HEK293 (cell line): ENCODE data around the gene ARHGAP1.

ENCODE experiments used
- CTCF ChIA-PET: fragments of 350-600 bp; formaldehyde crosslinking; extraction: SDS; loops from one replicate; lab custom pipeline; 2021; ENCODE audit warnings: antibody characterized with exemption; lab: Yijun Ruan, JAX
- POLR2A ChIA-PET: fragments of 300-600 bp; formaldehyde crosslinking; extraction: SDS; loops from one replicate; lab custom pipeline; 2020; ENCODE audit warnings: antibody characterized with exemption, inconsistent platforms; lab: Yijun Ruan, JAX
- H3K27ac ChIP-seq: fragments of 200-500 bp; sonication (Bioruptor generic); 2 replicates; pipeline ENCODE4 v1.5.1; 2014; ENCODE audit warnings: low read depth, low read length, control low read depth, inconsistent platforms; ENCODE audit errors: extremely low read depth
- H3K36me3 ChIP-seq, 2 experiments: fragments of 200-500 bp in 1 of 2; sonication (Bioruptor generic) in 1 of 2; 1 replicate in 1 of 2; 2 replicates in 1 of 2; pipeline ENCODE4 v1.5.1; 2014 to 2017; ENCODE audit warnings: inconsistent platforms in 2 of 2, low read length in 2 of 2; ENCODE audit not compliant: control insufficient read depth in 2 of 2, insufficient read depth in 1 of 2
- H3K4me1 ChIP-seq: fragments of 200-500 bp; sonication (Bioruptor generic); 2 replicates; pipeline ENCODE4 v1.5.1; 2014; ENCODE audit warnings: mild to moderate bottlenecking, low read length, inconsistent platforms; ENCODE audit not compliant: control insufficient read depth, insufficient read depth
- H3K4me3 ChIP-seq: 2 replicates; pipeline ENCODE4 v1.5.1; 2011; ENCODE audit warnings: low read depth, mild to moderate bottlenecking, control low read depth, low read length, moderate library complexity
- H3K9me3 ChIP-seq: fragments of 200-500 bp; sonication (Bioruptor generic); 2 replicates; pipeline ENCODE4 v1.5.1; 2014; ENCODE audit warnings: low read depth, low read length, inconsistent platforms; ENCODE audit not compliant: control insufficient read depth, insufficient read depth
- BCL11B ChIP-seq: fragments of 450-650 bp; formaldehyde crosslinking; IDR thresholded peaks from 2 replicates; pipeline ENCODE4 v1.5.1; 2016; ENCODE audit warnings: low read depth, missing biosample characterization, missing genetic modification characterization
- KLF16 ChIP-seq: fragments of 450-650 bp; formaldehyde crosslinking; IDR thresholded peaks from 2 replicates; pipeline ENCODE4 v1.5.1; 2017; ENCODE audit warnings: missing biosample characterization, missing genetic modification characterization
- KLF7 ChIP-seq: fragments of 450-650 bp; formaldehyde crosslinking; IDR thresholded peaks from 2 replicates; pipeline ENCODE4 v1.5.1; 2016; ENCODE audit warnings: missing biosample characterization, missing genetic modification characterization, borderline replicate concordance
- OSR2 ChIP-seq: fragments of 450-650 bp; formaldehyde crosslinking; IDR thresholded peaks from 2 replicates; pipeline ENCODE4 v1.5.1; 2016; ENCODE audit warnings: missing biosample characterization, missing genetic modification characterization
- SALL2 ChIP-seq: fragments of 450-650 bp; formaldehyde crosslinking; IDR thresholded peaks from 2 replicates; pipeline ENCODE4 v1.5.0; 2017; ENCODE audit warnings: missing biosample characterization, mild to moderate bottlenecking, missing genetic modification characterization, borderline replicate concordance
- SCRT2 ChIP-seq: fragments of 450-650 bp; formaldehyde crosslinking; IDR thresholded peaks from 2 replicates; pipeline ENCODE4 v1.5.1; 2016; ENCODE audit warnings: missing biosample characterization, missing genetic modification characterization
- SP3 ChIP-seq: fragments of 450-650 bp; formaldehyde crosslinking; IDR thresholded peaks from 2 replicates; pipeline ENCODE4 v1.5.1; 2016; ENCODE audit warnings: missing biosample characterization, missing genetic modification characterization
- ZBTB1 ChIP-seq: fragments of 450-650 bp; formaldehyde crosslinking; IDR thresholded peaks from 2 replicates; pipeline ENCODE4 v1.5.1; 2016; ENCODE audit warnings: missing biosample characterization, missing genetic modification characterization
- ZBTB48 ChIP-seq: fragments of 450-650 bp; formaldehyde crosslinking; IDR thresholded peaks from 2 replicates; pipeline ENCODE4 v1.5.1; 2016; ENCODE audit warnings: missing biosample characterization, missing genetic modification characterization
- ZNF121 ChIP-seq: fragments of 450-650 bp; formaldehyde crosslinking; IDR thresholded peaks from 2 replicates; pipeline ENCODE4 v1.5.1; 2016; ENCODE audit warnings: missing biosample characterization, missing genetic modification characterization
- ZNF155 ChIP-seq: fragments of 450-650 bp; formaldehyde crosslinking; IDR thresholded peaks from 2 replicates; pipeline ENCODE4 v1.5.1; 2016; ENCODE audit warnings: missing biosample characterization, missing genetic modification characterization
- ZNF426 ChIP-seq: fragments of 450-650 bp; formaldehyde crosslinking; IDR thresholded peaks from 2 replicates; pipeline ENCODE4 v1.5.1; 2017; ENCODE audit warnings: missing biosample characterization, missing genetic modification characterization, mild to moderate bottlenecking, inconsistent platforms, moderate library complexity
- ZNF433 ChIP-seq: fragments of 450-650 bp; formaldehyde crosslinking; IDR thresholded peaks from 2 replicates; pipeline ENCODE4 v1.5.1; 2016; ENCODE audit warnings: missing biosample characterization, missing genetic modification characterization, low read depth
- ZNF501 ChIP-seq: fragments of 450-650 bp; formaldehyde crosslinking; IDR thresholded peaks from 2 replicates; pipeline ENCODE4 v1.5.1; 2016; ENCODE audit warnings: missing biosample characterization, missing genetic modification characterization
- ZNF514 ChIP-seq: fragments of 450-650 bp; formaldehyde crosslinking; IDR thresholded peaks from 2 replicates; pipeline ENCODE4 v1.5.1; 2016; ENCODE audit warnings: missing biosample characterization, missing genetic modification characterization
- ZNF530 ChIP-seq: fragments of 450-650 bp; formaldehyde crosslinking; IDR thresholded peaks from 2 replicates; pipeline ENCODE4 v1.5.1; 2016; ENCODE audit warnings: low read depth, missing biosample characterization, missing genetic modification characterization
- ZNF776 ChIP-seq: fragments of 450-650 bp; formaldehyde crosslinking; IDR thresholded peaks from 2 replicates; pipeline ENCODE4 v1.5.0; 2017; ENCODE audit warnings: missing biosample characterization, missing genetic modification characterization, borderline replicate concordance
- ZNF777 ChIP-seq: fragments of 450-650 bp; formaldehyde crosslinking; IDR thresholded peaks from 2 replicates; pipeline ENCODE4 v1.5.1; 2017; ENCODE audit warnings: missing biosample characterization, missing genetic modification characterization, borderline replicate concordance
- ZSCAN30 ChIP-seq: fragments of 450-650 bp; IDR thresholded peaks from 2 replicates; pipeline ENCODE4 v1.5.1; 2018; ENCODE audit warnings: missing biosample characterization, mild to moderate bottlenecking, missing genetic modification characterization, moderate library complexity
- TF ChIP-seq, protein P1 (sequence below): fragments of 450-650 bp; formaldehyde crosslinking; IDR thresholded peaks from 2 replicates; pipeline ENCODE4 v1.5.1; 2016; ENCODE audit warnings: missing biosample characterization, missing genetic modification characterization
- TF ChIP-seq, protein P2 (sequence below): fragments of 450-650 bp; formaldehyde crosslinking; IDR thresholded peaks from 2 replicates; pipeline ENCODE4 v1.5.1; 2017; ENCODE audit warnings: missing biosample characterization, missing genetic modification characterization
- TF ChIP-seq, protein P3 (sequence below): fragments of 450-650 bp; formaldehyde crosslinking; optimal IDR thresholded peaks from 2 replicates; pipeline ENCODE3; 2016; ENCODE audit warnings: missing biosample characterization, mild to moderate bottlenecking, missing genetic modification characterization
- TF ChIP-seq, protein P4 (sequence below): fragments of 450-650 bp; formaldehyde crosslinking; IDR thresholded peaks from 2 replicates; pipeline ENCODE4 v1.5.1; 2016; ENCODE audit warnings: missing biosample characterization, missing genetic modification characterization
- TF ChIP-seq, protein P5 (sequence below): fragments of 450-650 bp; formaldehyde crosslinking; IDR thresholded peaks from 2 replicates; pipeline ENCODE4 v1.5.1; 2016; ENCODE audit warnings: missing biosample characterization, missing genetic modification characterization

Gene ARHGAP1

DNA sequence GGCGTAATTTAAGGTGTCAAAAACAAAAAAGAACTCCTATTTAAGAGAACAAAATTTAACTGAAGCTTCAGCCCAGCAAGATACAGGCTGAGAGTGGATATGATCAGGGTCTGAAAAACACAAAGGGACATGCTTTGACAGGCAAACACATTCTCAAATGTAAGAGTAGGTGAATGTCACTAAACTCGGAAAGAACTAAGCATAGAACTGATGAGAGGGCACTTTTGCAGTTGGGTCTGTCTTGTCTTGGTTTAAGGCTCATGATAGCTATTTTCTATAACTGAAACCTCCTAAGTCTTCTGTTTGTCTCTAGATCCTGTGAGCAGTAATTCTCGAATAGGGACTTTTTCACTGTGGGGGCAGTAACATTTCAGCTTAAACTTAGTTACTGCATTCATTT lies 45.6 kb upstream of the ARHGAP1 start:
- H3K4me1 ChIP-seq, result no peaks in the 10 kb centered on the region
- H3K4me3 ChIP-seq, result no peak overlapping the region
- ChIA-PET POLR2A (no interaction called here), CTCF (no interaction called here)
- H3K9me3 ChIP-seq, result no peaks in the 10 kb centered on the region
- no peak overlapping the region for H3K27ac ChIP-seq
- TF ChIP-seq ZNF121 (no peak), SALL2 (tag by site-specific recombination) (no peak), ZNF501 (tag by site-specific recombination) (no peak), ZNF530 (no peak), SP3 (tag by site-specific recombination) (no peak), ZNF426 (tag by site-specific recombination) (no peak), ZSCAN30 (tag by site-specific recombination) (no peak), ZBTB48 (tag by site-specific recombination) (no peak), KLF7 (tag by site-specific recombination) (no peak), ZNF777 (tag by site-specific recombination) (no peak), ZNF433 (tag by site-specific recombination) (no peak), BCL11B (tag by site-specific recombination) (no peak), ZBTB1 (tag by site-specific recombination) (no peak), KLF16 (tag by site-specific recombination) (no peak), ZNF776 (tag by site-specific recombination) (no peak), SCRT2 (tag by site-specific recombination) (no peak)
- TF ChIP-seq, protein P1, sequence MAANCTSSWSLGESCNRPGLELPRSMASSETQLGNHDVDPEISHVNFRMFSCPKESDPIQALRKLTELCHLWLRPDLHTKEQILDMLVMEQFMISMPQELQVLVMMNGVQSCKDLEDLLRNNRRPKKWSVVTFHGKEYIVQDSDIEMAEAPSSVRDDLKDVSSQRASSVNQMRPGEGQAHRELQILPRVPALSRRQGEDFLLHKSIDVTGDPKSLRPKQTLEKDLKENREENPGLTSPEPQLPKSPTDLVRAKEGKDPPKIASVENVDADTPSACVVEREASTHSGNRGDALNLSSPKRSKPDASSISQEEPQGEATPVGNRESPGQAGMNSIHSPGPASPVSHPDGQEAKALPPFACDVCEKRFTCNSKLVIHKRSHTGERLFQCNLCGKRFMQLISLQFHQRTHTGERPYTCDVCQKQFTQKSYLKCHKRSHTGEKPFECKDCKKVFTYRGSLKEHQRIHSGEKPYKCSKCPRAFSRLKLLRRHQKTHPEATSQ, result no peak
- TF ChIP-seq, protein P2, sequence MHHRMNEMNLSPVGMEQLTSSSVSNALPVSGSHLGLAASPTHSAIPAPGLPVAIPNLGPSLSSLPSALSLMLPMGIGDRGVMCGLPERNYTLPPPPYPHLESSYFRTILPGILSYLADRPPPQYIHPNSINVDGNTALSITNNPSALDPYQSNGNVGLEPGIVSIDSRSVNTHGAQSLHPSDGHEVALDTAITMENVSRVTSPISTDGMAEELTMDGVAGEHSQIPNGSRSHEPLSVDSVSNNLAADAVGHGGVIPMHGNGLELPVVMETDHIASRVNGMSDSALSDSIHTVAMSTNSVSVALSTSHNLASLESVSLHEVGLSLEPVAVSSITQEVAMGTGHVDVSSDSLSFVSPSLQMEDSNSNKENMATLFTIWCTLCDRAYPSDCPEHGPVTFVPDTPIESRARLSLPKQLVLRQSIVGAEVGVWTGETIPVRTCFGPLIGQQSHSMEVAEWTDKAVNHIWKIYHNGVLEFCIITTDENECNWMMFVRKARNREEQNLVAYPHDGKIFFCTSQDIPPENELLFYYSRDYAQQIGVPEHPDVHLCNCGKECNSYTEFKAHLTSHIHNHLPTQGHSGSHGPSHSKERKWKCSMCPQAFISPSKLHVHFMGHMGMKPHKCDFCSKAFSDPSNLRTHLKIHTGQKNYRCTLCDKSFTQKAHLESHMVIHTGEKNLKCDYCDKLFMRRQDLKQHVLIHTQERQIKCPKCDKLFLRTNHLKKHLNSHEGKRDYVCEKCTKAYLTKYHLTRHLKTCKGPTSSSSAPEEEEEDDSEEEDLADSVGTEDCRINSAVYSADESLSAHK (tag by site-specific recombination), result no peak
- TF ChIP-seq, protein P3, sequence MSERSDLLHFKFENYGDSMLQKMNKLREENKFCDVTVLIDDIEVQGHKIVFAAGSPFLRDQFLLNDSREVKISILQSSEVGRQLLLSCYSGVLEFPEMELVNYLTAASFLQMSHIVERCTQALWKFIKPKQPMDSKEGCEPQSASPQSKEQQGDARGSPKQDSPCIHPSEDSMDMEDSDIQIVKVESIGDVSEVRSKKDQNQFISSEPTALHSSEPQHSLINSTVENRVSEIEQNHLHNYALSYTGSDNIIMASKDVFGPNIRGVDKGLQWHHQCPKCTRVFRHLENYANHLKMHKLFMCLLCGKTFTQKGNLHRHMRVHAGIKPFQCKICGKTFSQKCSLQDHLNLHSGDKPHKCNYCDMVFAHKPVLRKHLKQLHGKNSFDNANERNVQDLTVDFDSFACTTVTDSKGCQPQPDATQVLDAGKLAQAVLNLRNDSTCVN (tag by site-specific recombination), result no peak
- TF ChIP-seq, protein P4, sequence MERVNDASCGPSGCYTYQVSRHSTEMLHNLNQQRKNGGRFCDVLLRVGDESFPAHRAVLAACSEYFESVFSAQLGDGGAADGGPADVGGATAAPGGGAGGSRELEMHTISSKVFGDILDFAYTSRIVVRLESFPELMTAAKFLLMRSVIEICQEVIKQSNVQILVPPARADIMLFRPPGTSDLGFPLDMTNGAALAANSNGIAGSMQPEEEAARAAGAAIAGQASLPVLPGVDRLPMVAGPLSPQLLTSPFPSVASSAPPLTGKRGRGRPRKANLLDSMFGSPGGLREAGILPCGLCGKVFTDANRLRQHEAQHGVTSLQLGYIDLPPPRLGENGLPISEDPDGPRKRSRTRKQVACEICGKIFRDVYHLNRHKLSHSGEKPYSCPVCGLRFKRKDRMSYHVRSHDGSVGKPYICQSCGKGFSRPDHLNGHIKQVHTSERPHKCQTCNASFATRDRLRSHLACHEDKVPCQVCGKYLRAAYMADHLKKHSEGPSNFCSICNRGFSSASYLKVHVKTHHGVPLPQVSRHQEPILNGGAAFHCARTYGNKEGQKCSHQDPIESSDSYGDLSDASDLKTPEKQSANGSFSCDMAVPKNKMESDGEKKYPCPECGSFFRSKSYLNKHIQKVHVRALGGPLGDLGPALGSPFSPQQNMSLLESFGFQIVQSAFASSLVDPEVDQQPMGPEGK (tag by site-specific recombination), result no peak
- TF ChIP-seq, all 188 proteins: peak for 0
- peaks cover 14 to 93% of the 10 kb centered on the region in 2 experiments; a peak in 2 of 3 replicates for H3K36me3 ChIP-seq

DNA sequence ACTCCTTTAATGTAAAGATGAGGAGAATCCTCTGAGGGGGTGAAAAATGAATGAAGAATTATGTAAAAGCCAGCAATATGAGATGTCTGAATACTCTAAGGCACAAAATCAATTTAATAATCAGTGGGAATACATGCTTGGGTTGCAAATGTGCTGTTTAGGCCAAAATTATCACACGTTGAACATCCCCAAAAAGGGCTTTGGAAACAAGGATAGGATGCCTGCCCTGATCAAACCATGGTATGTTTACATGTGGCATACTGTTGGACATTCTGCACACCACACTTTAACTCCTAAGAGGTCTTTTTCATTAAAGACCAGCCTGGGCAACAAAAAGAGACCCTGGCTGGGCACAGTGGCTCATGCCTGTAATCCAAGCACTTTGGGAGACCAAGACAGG lies 44.9 kb upstream of the ARHGAP1 start:
- Histone ChIP-seq H3K4me1 (no peaks in the 10 kb centered on the region), H3K9me3 (no peaks in the 10 kb centered on the region), H3K36me3 (peaks cover 14 to 87% of the 10 kb centered on the region in 2 experiments; a peak in 2 of 3 replicates), H3K27ac (no peak overlapping the region), H3K4me3 (no peak overlapping the region)
- TF ChIP-seq OSR2 (tag by site-specific recombination) (no peak), ZNF155 (tag by site-specific recombination) (no peak), ZNF514 (tag by site-specific recombination) (no peak)
- TF ChIP-seq, protein P5, sequence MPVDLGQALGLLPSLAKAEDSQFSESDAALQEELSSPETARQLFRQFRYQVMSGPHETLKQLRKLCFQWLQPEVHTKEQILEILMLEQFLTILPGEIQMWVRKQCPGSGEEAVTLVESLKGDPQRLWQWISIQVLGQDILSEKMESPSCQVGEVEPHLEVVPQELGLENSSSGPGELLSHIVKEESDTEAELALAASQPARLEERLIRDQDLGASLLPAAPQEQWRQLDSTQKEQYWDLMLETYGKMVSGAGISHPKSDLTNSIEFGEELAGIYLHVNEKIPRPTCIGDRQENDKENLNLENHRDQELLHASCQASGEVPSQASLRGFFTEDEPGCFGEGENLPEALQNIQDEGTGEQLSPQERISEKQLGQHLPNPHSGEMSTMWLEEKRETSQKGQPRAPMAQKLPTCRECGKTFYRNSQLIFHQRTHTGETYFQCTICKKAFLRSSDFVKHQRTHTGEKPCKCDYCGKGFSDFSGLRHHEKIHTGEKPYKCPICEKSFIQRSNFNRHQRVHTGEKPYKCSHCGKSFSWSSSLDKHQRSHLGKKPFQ (tag by site-specific recombination), result no peak
- ChIA-PET CTCF (no interaction called here), POLR2A (no interaction called here)
